Kidney (tissue), 14 donors: ENCODE measurements around the gene KIF16B. TPM values are rescaled to one million over a fixed set of nuclear protein-coding genes. Genes with fewer than 3 reads are reported as not detected.

Experiments
- DNase-seq, 5 donors: peaks; one replicate each; pipeline ENCODE4 v3.0.0-alpha.2; 2013 to 2020
- FAIRE-seq: peaks from 2 replicates; lab custom pipeline; 2012; peaks lifted over from hg19 to GRCh38; lab: Jason Lieb, UNC
- H3K27ac ChIP-seq, 2 donors: one replicate each; pipeline ENCODE4 v1.7.0; 2013; ENCODE audit warnings: low read depth in 2 of 2, low read length in 2 of 2, inconsistent platforms in 1 of 2
- H3K27me3 ChIP-seq: one replicate; pipeline ENCODE4 v1.7.1; 2013; ENCODE audit warnings: low read length, inconsistent platforms; ENCODE audit not compliant: control insufficient read depth, insufficient read depth
- H3K36me3 ChIP-seq, 3 donors: one replicate each; pipeline versions ENCODE4 v1.7.0 to v1.7.1; 2013; ENCODE audit warnings: low read length in 3 of 3, control low read depth in 1 of 3, inconsistent platforms in 1 of 3; ENCODE audit not compliant: insufficient read depth in 3 of 3, control insufficient read depth in 2 of 3
- H3K4me1 ChIP-seq, 3 donors: one replicate each; pipeline versions ENCODE4 v1.7.0 to v1.7.1; 2013; ENCODE audit warnings: low read length in 3 of 3, inconsistent platforms in 1 of 3, low read depth in 1 of 3; ENCODE audit not compliant: control insufficient read depth in 2 of 3, insufficient read depth in 2 of 3
- H3K4me3 ChIP-seq, 3 donors: one replicate each; pipeline versions ENCODE4 v1.7.0 to v1.8.1; 2013; ENCODE audit warnings: low read length in 3 of 3, control low read depth in 1 of 3, inconsistent platforms in 1 of 3
- H3K9ac ChIP-seq, 3 donors: one replicate each; pipeline versions ENCODE4 v1.7.0 to v1.7.1; 2013; ENCODE audit warnings: low read length in 3 of 3, control low read depth in 1 of 3, inconsistent platforms in 1 of 3
- H3K9me3 ChIP-seq, 3 donors: one replicate each; pipeline versions ENCODE4 v1.7.0 to v1.7.1; 2013; ENCODE audit warnings: low read length in 3 of 3, control low read depth in 1 of 3, inconsistent platforms in 1 of 3; ENCODE audit not compliant: control insufficient read depth in 2 of 3, insufficient read depth in 1 of 3
- intact Hi-C: fragments of 100-400 bp; cut with DNase I; formaldehyde crosslinking; loops from one replicate; pipeline ENCODE4 v1.11.1; 2022
- polyA plus RNA-seq: library from polyadenylated mRNA; stranded (reverse); fragments of 350-450 nt; fragmentation: Illumina TruSeq; extraction: RNeasy Lipid Tissue Mini Kit (QIAGEN cat#74804); gene quantifications from one replicate; pipeline ENCODE4 v1.2.3, GENCODE V29; 2014; ENCODE audit warnings: low read depth, low replicate concordance; ENCODE audit not compliant: insufficient read depth
- total RNA-seq: library from RNA; stranded (reverse); fragmentation: NEBNext Ultra II Directional; extraction: Animal tissue kit (Norgen Biotek cat#: 25700); gene quantifications from one replicate; pipeline ENCODE4 v1.2.1, GENCODE V29; 2021
- TF ChIP-seq, protein P1 (sequence below): IDR thresholded peaks from 3 replicates; pipeline ENCODE4 v1.5.1; 2012; ENCODE audit warnings: mild to moderate bottlenecking, moderate library complexity, borderline replicate concordance; ENCODE audit not compliant: insufficient read depth; ENCODE audit errors: extremely low read depth
- donor health status: control.
- donor health status: control.
- donor health status: control.
- donor health status: control.
- donor health status: control.
- donor health status: DM: yes; HTN: yes; CAD: no.
- donor health status: Normal renal cell carcinoma (clear cell type).

KIF16B gene
- total and polyA plus RNA-seq, 2 donors from 2014 or later: 15.0 to 19.7 TPM

DNA sequence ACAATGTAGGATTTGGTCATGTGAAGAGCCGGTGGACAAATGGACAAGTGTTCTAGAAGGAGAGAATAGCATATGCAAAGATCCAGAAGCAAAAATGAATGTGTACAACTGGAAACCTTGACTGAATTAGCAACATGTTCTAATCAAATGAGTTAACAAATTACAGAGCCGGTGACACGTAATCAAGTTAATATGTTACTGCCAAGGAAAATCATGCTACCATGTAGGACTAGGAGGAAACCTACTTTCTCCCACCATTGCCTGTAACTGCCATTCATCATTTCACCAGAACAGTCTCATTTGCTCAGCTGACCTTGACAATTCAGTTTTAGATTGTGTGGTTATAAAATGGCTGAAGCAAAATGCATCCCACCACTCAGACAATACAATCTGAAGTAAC, 179.4 kb downstream of the KIF16B start:
- H3K36me3 ChIP-seq: peaks cover 0 to 7% (median 0%) of the 10 kb centered on the region in 3 donors
- DNase-seq: peak in 2 of 5 donors; percentile 8 to 20
- intact Hi-C loops: no loop called here
- FAIRE-seq: no peak
- no peak overlapping the region for H3K27ac ChIP-seq
- TF ChIP-seq, protein P1, sequence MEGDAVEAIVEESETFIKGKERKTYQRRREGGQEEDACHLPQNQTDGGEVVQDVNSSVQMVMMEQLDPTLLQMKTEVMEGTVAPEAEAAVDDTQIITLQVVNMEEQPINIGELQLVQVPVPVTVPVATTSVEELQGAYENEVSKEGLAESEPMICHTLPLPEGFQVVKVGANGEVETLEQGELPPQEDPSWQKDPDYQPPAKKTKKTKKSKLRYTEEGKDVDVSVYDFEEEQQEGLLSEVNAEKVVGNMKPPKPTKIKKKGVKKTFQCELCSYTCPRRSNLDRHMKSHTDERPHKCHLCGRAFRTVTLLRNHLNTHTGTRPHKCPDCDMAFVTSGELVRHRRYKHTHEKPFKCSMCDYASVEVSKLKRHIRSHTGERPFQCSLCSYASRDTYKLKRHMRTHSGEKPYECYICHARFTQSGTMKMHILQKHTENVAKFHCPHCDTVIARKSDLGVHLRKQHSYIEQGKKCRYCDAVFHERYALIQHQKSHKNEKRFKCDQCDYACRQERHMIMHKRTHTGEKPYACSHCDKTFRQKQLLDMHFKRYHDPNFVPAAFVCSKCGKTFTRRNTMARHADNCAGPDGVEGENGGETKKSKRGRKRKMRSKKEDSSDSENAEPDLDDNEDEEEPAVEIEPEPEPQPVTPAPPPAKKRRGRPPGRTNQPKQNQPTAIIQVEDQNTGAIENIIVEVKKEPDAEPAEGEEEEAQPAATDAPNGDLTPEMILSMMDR: no peak
- no peak overlapping the region for H3K4me3 ChIP-seq
- no peaks in the 10 kb centered on the region for H3K9me3 ChIP-seq
- H3K27me3 ChIP-seq: no peaks in the 10 kb centered on the region
- H3K4me1 ChIP-seq: peaks cover 0 to 9% (median 2%) of the 10 kb centered on the region in 3 donors
- H3K9ac ChIP-seq: no peak overlapping the region

DNA sequence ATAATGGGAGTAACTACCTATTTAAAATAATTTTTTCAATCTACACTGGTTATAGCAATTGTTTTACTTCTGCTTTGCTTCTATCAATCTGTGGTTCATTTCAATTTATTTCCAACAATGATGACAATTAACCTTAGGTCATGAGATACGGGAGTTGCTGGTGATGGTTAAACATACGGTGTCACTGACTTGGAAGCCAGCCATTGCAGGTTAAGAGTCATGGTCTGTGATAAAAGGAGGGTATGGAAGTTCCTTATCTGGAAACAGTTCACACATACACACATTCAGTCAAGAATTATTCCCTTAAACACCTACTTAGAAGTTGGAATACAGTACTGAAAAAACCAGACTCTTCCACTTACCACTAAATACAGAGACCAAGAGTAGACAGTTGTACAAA, 180.0 kb downstream of the KIF16B start:
- intact Hi-C loops: no loop called here
- Histone ChIP-seq H3K36me3 (peaks cover 0 to 7% (median 0%) of the 10 kb centered on the region in 3 donors), H3K4me1 (peaks cover 0 to 9% (median 2%) of the 10 kb centered on the region in 3 donors), H3K9ac (no peak overlapping the region), H3K9me3 (no peaks in the 10 kb centered on the region), H3K4me3 (no peak overlapping the region), H3K27ac (no peak overlapping the region), H3K27me3 (no peaks in the 10 kb centered on the region)
- DNase-seq (no peak), FAIRE-seq (no peak)
- TF ChIP-seq, protein P1: no peak

DNA sequence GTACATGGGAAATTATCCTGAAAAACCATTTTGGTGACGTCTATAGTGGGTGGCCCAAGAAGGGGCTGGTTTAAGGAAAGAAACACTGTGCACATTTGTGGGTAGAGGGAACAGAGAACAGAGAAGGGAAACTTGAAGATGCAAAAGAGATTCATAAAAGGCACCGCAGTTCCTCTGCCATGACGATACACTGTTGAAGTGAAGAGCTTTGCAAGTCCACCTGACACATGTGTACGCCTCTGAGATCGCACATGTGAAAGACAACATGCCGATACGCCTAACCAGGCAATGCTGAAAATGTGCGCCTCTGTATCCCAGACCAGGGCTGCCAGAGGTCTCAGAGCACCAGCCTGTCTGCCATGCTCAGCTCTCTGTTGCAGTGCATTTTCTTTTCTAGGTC, 180.9 kb downstream of the KIF16B start:
- Histone ChIP-seq H3K27ac (no peak overlapping the region), H3K4me3 (no peak overlapping the region), H3K9ac (no peak overlapping the region), H3K4me1 (peaks cover 0 to 9% (median 2%) of the 10 kb centered on the region in 3 donors), H3K9me3 (no peaks in the 10 kb centered on the region), H3K27me3 (no peaks in the 10 kb centered on the region), H3K36me3 (peaks cover 0 to 7% (median 0%) of the 10 kb centered on the region in 3 donors)
- DNase-seq: no peak
- intact Hi-C loops: no loop called here
- FAIRE-seq: no peak
- TF ChIP-seq, protein P1: no peak

DNA sequence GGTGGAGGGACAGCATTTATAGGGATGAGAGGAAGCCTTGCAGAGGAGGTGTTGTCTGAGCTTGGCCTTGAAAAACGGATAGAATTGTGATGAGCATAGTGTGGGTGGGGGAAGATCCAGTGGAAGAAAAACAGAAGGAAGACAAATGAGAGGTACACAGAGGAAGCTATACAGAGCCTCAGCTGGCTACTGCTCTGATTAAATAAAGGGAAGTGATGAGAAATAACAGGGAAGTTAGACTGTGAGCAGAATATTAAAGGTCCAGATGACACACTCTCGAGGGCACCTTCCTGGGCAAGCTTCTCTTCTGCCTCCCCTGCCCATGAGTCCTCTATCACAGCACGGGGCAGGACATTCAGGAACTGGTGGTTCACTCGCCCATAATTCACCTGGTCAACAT, 182.3 kb downstream of the KIF16B start:
- FAIRE-seq (no peak), DNase-seq (no peak)
- no peaks in the 10 kb centered on the region for H3K9me3 ChIP-seq
- H3K36me3 ChIP-seq: peaks cover 0 to 7% (median 0%) of the 10 kb centered on the region in 3 donors
- H3K27ac ChIP-seq: no peak overlapping the region
- TF ChIP-seq, protein P1: no peak
- H3K4me3 ChIP-seq: no peak overlapping the region
- no peaks in the 10 kb centered on the region for H3K27me3 ChIP-seq
- no peak overlapping the region for H3K9ac ChIP-seq
- intact Hi-C loops: no loop called here
- peaks cover 0 to 9% (median 2%) of the 10 kb centered on the region in 3 donors for H3K4me1 ChIP-seq
